Endothelial cell of umbilical vein (primary cell): Measurements from ENCODE around the gene RAP1GDS1. TPM values are rescaled to one million over a fixed set of nuclear protein-coding genes. Genes with fewer than 3 reads are reported as not detected.

ENCODE experiments used
- BruUV-seq: library from RNA; stranded (reverse); fragments of 400-500 nt; replicated peaks from 2 replicates; lab custom pipeline; 2021; lab: Mats Ljungman, UMichigan
- CTCF ChIA-PET: fragments of 300-600, 350-600 bp; sonication (Branson Sonifier 250); formaldehyde crosslinking; loops from one replicate; lab custom pipeline; 2021; ENCODE audit warnings: antibody characterized with exemption, inconsistent platforms; lab: Charles Lee
- POLR2A ChIA-PET: fragments of 300-600, 350-600 bp; sonication (Branson Sonifier 250); formaldehyde crosslinking; loops from one replicate; lab custom pipeline; 2021; ENCODE audit warnings: antibody characterized with exemption, inconsistent platforms; lab: Charles Lee
- DNase-seq: peaks from one replicate; pipeline ENCODE4 v3.0.0-alpha.2; 2011; ENCODE audit warnings: low read depth, low spot score
- FAIRE-seq: peaks from 2 replicates; lab custom pipeline; 2011; peaks lifted over from hg19 to GRCh38; lab: Jason Lieb, UNC
- H2AFZ ChIP-seq: 2 replicates; pipeline ENCODE4 v1.6.0; 2012; ENCODE audit warnings: low read depth, low read length, control low read depth, inconsistent platforms
- H3K27ac ChIP-seq: 2 replicates; pipeline ENCODE4 v1.5.1; 2011; ENCODE audit warnings: low read depth, mild to moderate bottlenecking, control low read depth, low read length, moderate library complexity; ENCODE audit not compliant: insufficient read depth
- H3K27me3 ChIP-seq, 2 experiments: 2 replicates each; pipeline versions ENCODE4 v1.6.0 to v1.6.1; 2011; ENCODE audit warnings: low read length in 2 of 2, mixed read lengths in 1 of 2; ENCODE audit not compliant: control insufficient read depth in 2 of 2, insufficient read depth in 2 of 2
- H3K36me3 ChIP-seq, 2 experiments: 2 replicates in 1 of 2; 3 replicates in 1 of 2; pipeline ENCODE4 v1.5.1; 2011; ENCODE audit warnings: low read length in 2 of 2, mild to moderate bottlenecking in 1 of 2, moderate library complexity in 1 of 2; ENCODE audit not compliant: control insufficient read depth in 2 of 2, insufficient read depth in 2 of 2; ENCODE audit errors: extremely low read depth in 1 of 2
- H3K4me1 ChIP-seq: 3 replicates; pipeline ENCODE4 v1.5.1; 2011; ENCODE audit warnings: mild to moderate bottlenecking, low read length; ENCODE audit not compliant: control insufficient read depth, insufficient read depth; ENCODE audit errors: extremely low read depth
- H3K4me2 ChIP-seq: 2 replicates; pipeline ENCODE4 v1.6.1; 2011; ENCODE audit warnings: low read length, control low read depth, mixed read lengths; ENCODE audit not compliant: insufficient read depth
- H3K4me3 ChIP-seq, 3 experiments: fragments of 200-600 bp in 1 of 3; sonication (generic), shearing (Covaris generic) in 1 of 3; replicated peaks in 1 of 3; 2 replicates each; pipeline ENCODE4 v1.5.1; 2011 to 2016; ENCODE audit warnings: control low read depth in 3 of 3, low read length in 3 of 3, mild to moderate bottlenecking in 2 of 3, inconsistent platforms in 1 of 3, low read depth in 1 of 3, moderate library complexity in 1 of 3; ENCODE audit not compliant: insufficient read depth in 1 of 3
- H3K79me2 ChIP-seq: 2 replicates; pipeline ENCODE4 v1.6.0; 2012; ENCODE audit warnings: low read length, inconsistent platforms; ENCODE audit not compliant: control insufficient read depth, insufficient read depth
- H3K9ac ChIP-seq: replicated peaks from 2 replicates; pipeline ENCODE3; 2011; ENCODE audit warnings: low read length, control low read depth; ENCODE audit not compliant: insufficient read depth; ENCODE audit errors: extremely low read depth
- H3K9me1 ChIP-seq: replicated peaks from 3 replicates; pipeline ENCODE4 v1.6.0; 2011; ENCODE audit warnings: mild to moderate bottlenecking, low read length; ENCODE audit not compliant: control insufficient read depth, insufficient read depth; ENCODE audit errors: extremely low read depth
- H3K9me3 ChIP-seq: replicated peaks from 2 replicates; pipeline ENCODE4 v1.5.1; 2012; ENCODE audit warnings: low read length, inconsistent platforms; ENCODE audit not compliant: control insufficient read depth, insufficient read depth
- H4K20me1 ChIP-seq: replicated peaks from 2 replicates; pipeline ENCODE3; 2011; ENCODE audit warnings: mild to moderate bottlenecking, low read length; ENCODE audit not compliant: control insufficient read depth, insufficient read depth; ENCODE audit errors: extremely low read depth
- CTCF ChIP-seq, 2 donors: IDR thresholded peaks; 1 replicate in 1 of 2; 2 replicates in 1 of 2; pipeline ENCODE4 v1.5.1; 2011; ENCODE audit warnings: low read length in 2 of 2, mild to moderate bottlenecking in 2 of 2, moderate library complexity in 2 of 2, control low read depth in 1 of 2, inconsistent platforms in 1 of 2, low read depth in 1 of 2; ENCODE audit not compliant: insufficient read depth in 1 of 2; ENCODE audit errors: extremely low read depth in 1 of 2
- EZH2 ChIP-seq: IDR thresholded peaks from 2 replicates; pipeline ENCODE4 v1.6.1; 2012; ENCODE audit warnings: borderline replicate concordance, low read depth, mild to moderate bottlenecking, moderate library complexity, low read length, inconsistent platforms; ENCODE audit not compliant: severe bottlenecking
- FOS ChIP-seq: IDR thresholded peaks from 2 replicates; pipeline ENCODE4 v1.6.1; 2011; ENCODE audit warnings: mild to moderate bottlenecking, low read length, moderate library complexity, borderline replicate concordance; ENCODE audit not compliant: insufficient read depth
- GATA2 ChIP-seq: IDR thresholded peaks from 2 replicates; pipeline ENCODE4 v1.7.0; 2011; ENCODE audit warnings: low read depth, mild to moderate bottlenecking, moderate library complexity, mixed read lengths, low read length; ENCODE audit not compliant: insufficient read length, insufficient read depth
- JUN ChIP-seq: IDR thresholded peaks from 2 replicates; pipeline ENCODE4 v1.6.1; 2011; ENCODE audit warnings: borderline replicate concordance, low read depth; ENCODE audit not compliant: insufficient read length, insufficient read depth
- MAX ChIP-seq: IDR thresholded peaks from 2 replicates; pipeline ENCODE4 v1.6.1; 2011; ENCODE audit not compliant: insufficient read depth, insufficient read length
- MYC ChIP-seq: IDR thresholded peaks from one replicate; pipeline ENCODE4 v1.6.1; 2011; ENCODE audit warnings: mild to moderate bottlenecking, low read depth, low read length
- POLR2A ChIP-seq: IDR thresholded peaks from 2 replicates; pipeline ENCODE4 v1.6.1; 2012; ENCODE audit warnings: low read depth, mild to moderate bottlenecking, control low read depth, low read length
- POLR2AphosphoS5 ChIP-seq: IDR thresholded peaks from 2 replicates; pipeline ENCODE4 v1.6.1; 2012; ENCODE audit warnings: low read depth, mild to moderate bottlenecking, control low read depth, low read length, moderate library complexity; ENCODE audit not compliant: insufficient read depth
- dilution Hi-C: fragments of 300-500 bp; cut with MboI; formaldehyde crosslinking; loops from one replicate; pipeline ENCODE4 v1.15.0; 2019; ENCODE audit warnings: low sequenced_read_pairs; ENCODE audit not compliant: extremely low pct_ligation_motif_present
- intact Hi-C: fragments of 100-400 bp; cut with micrococcal nuclease; formaldehyde crosslinking; loops from one replicate; pipeline ENCODE4 v1.10.0; 2022
- polyA plus RNA-seq, 4 experiments: library from polyadenylated mRNA; depleted of rRNA in 3 of 4; stranded (reverse) in 3 of 4; unstranded in 1 of 4; fragments of >200 nt; gene quantifications; 2 replicates each; pipeline versions ENCODE4 v1.2.1 to v1.2.3, GENCODE V29; 2011 to 2012; ENCODE audit warnings: missing spikeins in 1 of 4
- total RNA-seq: library from RNA; stranded (reverse); gene quantifications from 2 replicates; pipeline ENCODE4 v1.2.3, GENCODE V29; 2021

RAP1GDS1 gene
- total and polyA plus RNA-seq, 2 donors (not counting 3 experiments of a cell fraction or from before 2014, with no cell fraction given) = 17.6 to 52.8 TPM

GRCh38 chr4:98421111-98421510 lies 159.9 kb downstream of the RAP1GDS1 start:
- ChIA-PET POLR2A (no interaction called here), CTCF (interaction anchor here (0.9 kb wide), 1 partner anchor 10 kb away, joined by 4 read pairs; no protein-coding TSS in a partner anchor)
- no peaks in the 10 kb centered on the region for H3K4me1 ChIP-seq
- TF ChIP-seq MYC (no peak), EZH2 (no peak), FOS (no peak), GATA2 (no peak), CTCF (IDR thresholded peaks at IDR 0.05; ENCODE audit: extremely low read depth in 1 of 2, insufficient read depth in 1 of 2, low read depth in 1 of 2, low read length in 2 of 2) (no peak), MAX (no peak), POLR2AphosphoS5 (no peak), JUN (no peak), POLR2A (no peak)
- H3K9ac ChIP-seq = no peak overlapping the region
- H3K27ac ChIP-seq = no peak overlapping the region
- no peaks in the 10 kb centered on the region for H3K27me3 ChIP-seq
- no peak overlapping the region for H2AFZ ChIP-seq
- dilution Hi-C loops = no loop called here
- intact Hi-C loops = no loop called here
- peaks cover 2 to 6% of the 10 kb centered on the region in 2 experiments for H3K36me3 ChIP-seq
- no peaks in the 10 kb centered on the region for H3K9me1 ChIP-seq
- FAIRE-seq (no peak), DNase-seq (no peak)
- no TSS peak for BruUV-seq
- no peaks in the 10 kb centered on the region for H3K79me2 ChIP-seq
- H3K4me2 ChIP-seq = no peak overlapping the region
- H3K4me3 ChIP-seq = no peak overlapping the region
- H4K20me1 ChIP-seq = no peaks in the 10 kb centered on the region
- no peaks in the 10 kb centered on the region for H3K9me3 ChIP-seq
